Aortic smooth muscle cell (primary cell): ENCODE measurements around the gene CYLD. TPM values are rescaled to one million over a fixed set of nuclear protein-coding genes. Genes with fewer than 3 reads are reported as not detected.

ENCODE experiments used
- total RNA-seq: library from RNA; depleted of rRNA; stranded (reverse); fragments of >200 nt; gene quantifications from 2 replicates; pipeline ENCODE4 v1.2.3, GENCODE V29; 2014

Gene CYLD
- total RNA-seq = 60.6 and 62.6 TPM in 2 replicates

DNA sequence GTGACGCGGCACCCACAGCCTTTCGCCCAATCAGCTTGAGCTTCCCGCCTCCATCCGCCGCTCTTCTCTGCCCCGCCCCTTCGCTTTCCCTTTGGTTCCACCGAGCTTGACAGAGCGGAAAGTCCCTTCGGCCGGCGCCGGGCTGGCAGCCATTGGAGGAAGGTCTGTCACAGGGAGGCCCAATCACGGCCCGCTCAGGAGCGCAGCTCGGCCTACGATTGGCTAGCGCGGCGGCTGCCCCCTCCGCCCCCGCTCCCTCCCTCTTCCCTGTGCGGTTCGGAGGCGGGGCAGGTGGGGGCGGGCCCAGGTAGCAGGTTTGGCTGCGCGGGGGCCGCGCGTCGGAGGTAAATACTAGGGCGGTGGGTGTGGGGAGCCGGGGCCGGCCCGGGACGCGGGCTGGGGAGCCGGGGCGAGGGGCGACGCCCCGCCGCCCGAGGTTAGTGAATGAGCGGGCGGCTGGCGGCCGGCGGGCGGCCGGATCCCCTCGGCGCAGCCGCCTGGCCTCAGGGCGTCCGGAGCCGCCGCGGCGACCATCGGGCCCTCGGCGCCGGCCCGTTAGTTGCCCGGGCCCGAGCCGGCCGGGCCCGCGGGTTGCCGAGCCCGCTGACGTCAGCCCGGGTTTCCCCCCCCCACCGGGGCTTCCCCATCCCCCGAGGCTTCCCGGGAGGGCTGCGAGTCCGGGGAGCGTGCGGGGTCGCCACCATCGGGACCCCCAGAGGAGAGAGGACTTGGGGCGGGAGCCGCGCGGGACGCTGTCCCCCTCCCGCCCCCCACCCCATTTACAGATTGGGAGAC lies at the start of gene CYLD:
CYLD (plus strand) TSS at position 306 of the 795 bp plus-strand sequence. CDS start 7,613 bp downstream, outside the sequence.

DNA sequence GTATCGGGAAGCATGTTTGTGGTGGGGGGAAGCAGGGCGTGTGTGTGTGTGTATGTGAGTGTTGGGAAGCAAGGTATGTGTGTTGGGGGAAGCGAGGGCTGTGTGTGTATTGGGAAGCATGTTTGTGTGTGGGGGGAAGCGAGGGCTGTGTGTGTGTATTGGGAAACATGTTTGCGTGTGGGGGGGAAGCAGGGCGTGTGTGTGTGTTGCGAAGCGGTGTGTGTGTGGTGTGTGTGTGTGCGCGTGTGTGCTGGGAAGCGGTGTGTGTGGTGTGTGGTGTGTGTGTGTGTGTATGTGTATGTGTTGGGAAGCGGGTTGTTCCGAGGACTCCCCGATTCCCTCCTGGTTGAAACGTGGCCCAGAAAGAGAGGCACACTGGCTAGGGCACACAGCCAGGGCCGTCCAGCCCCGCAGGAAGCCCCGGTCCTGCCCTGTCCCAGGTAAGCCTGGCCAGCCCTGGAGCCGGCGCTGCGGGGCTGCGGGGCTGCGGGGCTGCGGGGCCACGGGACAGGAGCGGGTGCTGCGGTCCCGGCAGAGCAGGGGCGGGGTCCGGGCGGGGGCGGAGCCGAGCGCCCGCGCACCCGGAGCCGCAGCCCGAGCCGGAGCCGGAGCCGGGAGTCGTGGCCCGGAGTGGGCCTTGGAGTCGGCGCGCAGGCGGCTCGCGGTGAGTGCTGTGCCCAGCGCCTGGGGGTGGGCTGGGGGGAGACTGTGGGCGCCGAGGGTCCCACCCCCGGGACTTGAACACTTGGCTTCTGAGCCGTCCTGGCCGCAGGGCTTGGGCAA lies 48.7 kb upstream of the CYLD start, which contains the start of gene NOD2:
NOD2 (plus strand) TSS at position 608 of the 783 bp plus-strand sequence. CDS start 5,890 bp downstream, outside the sequence.

Other genes with a start within 250 kb of the CYLD start
- 0.53 and 0.62 TPM in 2 replicates for gene NKD1, start 193.7 kb upstream of the CYLD start, total RNA-seq
- gene SNX20, start 60.8 kb upstream of the CYLD start, total RNA-seq = not detected in 2 replicates
- under 0.01 and 0.06 TPM in 2 replicates for gene NOD2, start 48.5 kb upstream of the CYLD start, total RNA-seq